Esophagus muscularis mucosa (tissue), 4 donors: ENCODE results near the gene C7. TPM values are rescaled to one million over a fixed set of nuclear protein-coding genes. Genes with fewer than 3 reads are reported as not detected.

Experiments used
- DNase-seq: peaks from one replicate; pipeline ENCODE4 v3.0.0-alpha.2; 2017; ENCODE audit errors: extremely low spot score
- H3K27ac ChIP-seq, 4 donors: fragments of 200-600 bp; sonication (generic); replicated peaks in 1 of 4; 1 replicate in 3 of 4; 2 replicates in 1 of 4; pipeline ENCODE4 v1.5.1; 2016 to 2019; ENCODE audit warnings: mild to moderate bottlenecking in 1 of 4
- H3K27me3 ChIP-seq, 4 donors: fragments of 200-600 bp; sonication (generic); one replicate each; pipeline versions ENCODE4 v1.5.1 to v1.6.0; 2016 to 2019
- H3K36me3 ChIP-seq, 4 donors: fragments of 200-600 bp; sonication (generic); one replicate each; pipeline ENCODE4 v1.5.1; 2016 to 2019
- H3K4me1 ChIP-seq, 4 donors: fragments of 200-600 bp; sonication (generic); one replicate each; pipeline ENCODE4 v1.5.1; 2016 to 2019
- H3K4me3 ChIP-seq, 4 donors: fragments of 200-600 bp; sonication (generic); 1 replicate in 2 of 4; 2 replicates in 2 of 4; pipeline ENCODE4 v1.5.1; 2016 to 2019; ENCODE audit warnings: mild to moderate bottlenecking in 4 of 4, moderate library complexity in 1 of 4
- H3K9me3 ChIP-seq, 4 donors: fragments of 200-600 bp; sonication (generic); 1 replicate in 3 of 4; 2 replicates in 1 of 4; pipeline ENCODE4 v1.5.1; 2016 to 2019
- EP300 ChIP-seq: sonication (generic); formaldehyde crosslinking; IDR thresholded peaks from one replicate; pipeline ENCODE4 v1.6.1; 2017; ENCODE audit warnings: antibody characterized with exemption
- POLR2A ChIP-seq: fragments of 450-650 bp; IDR thresholded peaks from one replicate; pipeline ENCODE4 v1.6.1; 2017; ENCODE audit warnings: antibody characterized with exemption, moderate library complexity, mild to moderate bottlenecking, low read depth
- POLR2AphosphoS5 ChIP-seq, 2 donors: sonication (generic); formaldehyde crosslinking; IDR thresholded peaks; one replicate each; pipeline ENCODE4 v1.6.1; 2017; ENCODE audit warnings: antibody characterized with exemption in 2 of 2
- WGBS: methylation state at CpG from one replicate; pipeline ENCODE4 v1.1.5; 2018; 5-methylcytosine and 5-hydroxymethylcytosine counted together
- intact Hi-C: fragments of 100-400 bp; cut with DNase I; formaldehyde crosslinking; loops from one replicate; pipeline ENCODE4 v1.15.1; 2023
- total RNA-seq, 4 donors: library from RNA; depleted of rRNA; stranded (reverse); fragments of >200 nt; gene quantifications; one replicate each; pipeline versions ENCODE4 v1.1.0 to v1.2.1, GENCODE V29; 2016
- TF ChIP-seq, protein P1 (sequence below), 3 experiments: fragments of 200-600 bp in 2 of 3; fragments of 450-650 bp in 1 of 3; sonication (generic) in 2 of 3; IDR thresholded peaks; one replicate each; pipeline ENCODE4 v1.5.1; 2017 to 2019; ENCODE audit warnings: antibody characterized with exemption in 3 of 3, mild to moderate bottlenecking in 2 of 3, moderate library complexity in 1 of 3

C7 gene
- total RNA-seq, 4 donors from 2014 or later = 713 to 1,019 (median 874) TPM

DNA sequence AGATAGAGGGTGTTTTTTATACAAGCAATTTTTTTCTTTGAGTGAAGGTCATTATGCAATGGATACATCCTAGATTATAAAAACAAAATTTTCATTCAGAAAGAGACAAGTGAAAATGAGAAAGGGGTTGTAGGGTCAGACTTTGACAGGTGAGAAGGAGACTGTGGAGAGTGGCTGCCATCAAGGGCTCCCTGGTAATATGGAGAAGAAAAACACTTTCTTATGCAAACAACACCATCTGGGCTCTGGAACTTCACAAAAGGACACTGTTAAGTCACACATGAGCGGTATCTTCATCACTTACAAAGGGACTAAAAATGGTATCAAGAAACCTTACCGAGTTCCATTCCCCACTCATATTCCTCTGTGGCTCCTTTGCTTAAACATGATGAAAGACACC is 23.5 kb downstream of the C7 start:
- H3K9me3 ChIP-seq = no peaks in the 10 kb centered on the region

DNA sequence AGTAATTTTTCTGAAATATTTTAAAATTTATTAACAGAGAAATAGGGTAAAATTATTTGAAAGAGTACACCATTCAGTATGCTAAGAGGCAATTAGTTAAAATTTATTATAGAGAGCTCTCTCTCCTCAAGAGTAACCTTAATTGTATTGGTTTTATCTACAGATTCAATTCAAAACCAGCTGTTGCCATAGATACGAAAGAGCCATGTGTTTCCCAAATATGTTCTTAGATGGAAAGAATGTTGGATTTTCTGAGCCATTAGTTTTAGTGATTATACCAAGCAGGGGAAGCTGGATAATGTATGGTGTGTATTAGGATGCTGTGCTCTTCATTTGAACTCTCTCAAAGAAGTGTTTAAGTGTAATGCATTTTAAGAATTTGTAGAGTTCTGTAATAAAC is 27.8 kb downstream of the C7 start:
- H3K27me3 ChIP-seq = no peaks in the 10 kb centered on the region

More for the DNA sequence above, 23.5 kb downstream of the C7 start:
- TF ChIP-seq POLR2A (no peak), POLR2AphosphoS5 (IDR thresholded peaks at IDR 0.05) (no peak), EP300 (no peak)
- TF ChIP-seq, protein P1, sequence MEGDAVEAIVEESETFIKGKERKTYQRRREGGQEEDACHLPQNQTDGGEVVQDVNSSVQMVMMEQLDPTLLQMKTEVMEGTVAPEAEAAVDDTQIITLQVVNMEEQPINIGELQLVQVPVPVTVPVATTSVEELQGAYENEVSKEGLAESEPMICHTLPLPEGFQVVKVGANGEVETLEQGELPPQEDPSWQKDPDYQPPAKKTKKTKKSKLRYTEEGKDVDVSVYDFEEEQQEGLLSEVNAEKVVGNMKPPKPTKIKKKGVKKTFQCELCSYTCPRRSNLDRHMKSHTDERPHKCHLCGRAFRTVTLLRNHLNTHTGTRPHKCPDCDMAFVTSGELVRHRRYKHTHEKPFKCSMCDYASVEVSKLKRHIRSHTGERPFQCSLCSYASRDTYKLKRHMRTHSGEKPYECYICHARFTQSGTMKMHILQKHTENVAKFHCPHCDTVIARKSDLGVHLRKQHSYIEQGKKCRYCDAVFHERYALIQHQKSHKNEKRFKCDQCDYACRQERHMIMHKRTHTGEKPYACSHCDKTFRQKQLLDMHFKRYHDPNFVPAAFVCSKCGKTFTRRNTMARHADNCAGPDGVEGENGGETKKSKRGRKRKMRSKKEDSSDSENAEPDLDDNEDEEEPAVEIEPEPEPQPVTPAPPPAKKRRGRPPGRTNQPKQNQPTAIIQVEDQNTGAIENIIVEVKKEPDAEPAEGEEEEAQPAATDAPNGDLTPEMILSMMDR (IDR thresholded peaks at IDR 0.05) = no peak
- 40% methylated on average over 2 of the region's 2 CpGs for WGBS
- no peak for DNase-seq
- H3K27me3 ChIP-seq = no peaks in the 10 kb centered on the region
- no peaks in the 10 kb centered on the region for H3K36me3 ChIP-seq
- no peak overlapping the region for H3K27ac ChIP-seq
- H3K4me3 ChIP-seq = no peak overlapping the region
- H3K4me1 ChIP-seq = no peaks in the 10 kb centered on the region
- intact Hi-C loops = no loop called here

DNA sequence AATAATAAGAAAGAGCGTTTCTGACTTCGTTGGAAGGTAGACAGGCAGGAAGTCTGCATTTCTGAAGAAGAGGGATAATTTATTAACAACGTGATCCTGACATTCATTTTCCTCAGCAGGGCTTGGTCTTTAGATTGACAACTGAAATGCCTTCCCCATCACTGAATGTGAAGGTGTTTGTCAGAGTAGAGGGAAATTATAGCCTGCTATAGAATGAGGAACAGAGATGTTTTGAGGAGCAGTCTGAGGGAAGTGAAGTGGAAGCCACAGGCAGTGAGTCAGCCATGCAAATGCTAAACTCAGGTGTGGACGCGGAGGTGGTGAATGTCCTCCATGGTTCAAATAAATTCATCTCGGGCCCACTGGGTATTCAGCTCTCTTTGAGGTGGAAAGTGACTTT is 30.5 kb downstream of the C7 start:
- no peak for TF ChIP-seq EP300
- no peak for TF ChIP-seq POLR2A
- TF ChIP-seq POLR2AphosphoS5 (IDR thresholded peaks at IDR 0.05) = no peak
- TF ChIP-seq, protein P1 (IDR thresholded peaks at IDR 0.05) = no peak
- intact Hi-C loops = no loop called here
- H3K27ac ChIP-seq = no peak overlapping the region
- no peaks in the 10 kb centered on the region for H3K4me1 ChIP-seq
- no peaks in the 10 kb centered on the region for H3K9me3 ChIP-seq
- no peak overlapping the region for H3K4me3 ChIP-seq
- no peaks in the 10 kb centered on the region for H3K27me3 ChIP-seq
- WGBS = 86% methylated on average over 6 of the region's 6 CpGs
- DNase-seq = no peak
- no peaks in the 10 kb centered on the region for H3K36me3 ChIP-seq

More for the DNA sequence above, 27.8 kb downstream of the C7 start:
- WGBS = 71% methylated on average over 1 of the region's 1 CpG
- intact Hi-C loops = no loop called here
- H3K9me3 ChIP-seq = no peaks in the 10 kb centered on the region
- H3K4me1 ChIP-seq = no peaks in the 10 kb centered on the region
- no peaks in the 10 kb centered on the region for H3K36me3 ChIP-seq
- no peak for DNase-seq
- no peak for TF ChIP-seq POLR2AphosphoS5 (IDR thresholded peaks at IDR 0.05)
- no peak for TF ChIP-seq POLR2A
- TF ChIP-seq, protein P1 (IDR thresholded peaks at IDR 0.05) = no peak
- TF ChIP-seq EP300 = no peak
- H3K4me3 ChIP-seq = no peak overlapping the region
- H3K27ac ChIP-seq = no peak overlapping the region

DNA sequence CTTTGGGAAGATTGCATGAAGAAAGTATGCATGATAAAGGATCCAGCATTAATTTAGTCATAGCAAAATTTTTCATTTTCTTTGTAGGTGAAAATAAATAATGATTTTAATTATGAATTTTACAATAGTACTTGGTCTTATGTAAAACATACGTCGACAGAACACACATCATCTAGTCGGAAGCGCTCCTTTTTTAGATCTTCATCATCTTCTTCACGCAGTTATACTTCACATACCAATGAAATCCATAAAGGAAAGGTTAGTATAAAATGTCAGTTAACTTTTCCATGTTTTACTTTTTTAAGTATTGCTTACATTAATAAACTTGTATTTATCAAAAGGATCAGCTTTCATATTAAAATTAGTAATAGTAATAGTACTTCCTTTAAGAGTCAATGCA is 35.8 kb downstream of the C7 start:
- Histone ChIP-seq H3K36me3 (no peaks in the 10 kb centered on the region), H3K4me1 (no peaks in the 10 kb centered on the region), H3K4me3 (no peak overlapping the region), H3K27me3 (no peaks in the 10 kb centered on the region), H3K27ac (no peak overlapping the region), H3K9me3 (no peaks in the 10 kb centered on the region)
- TF ChIP-seq POLR2AphosphoS5 (IDR thresholded peaks at IDR 0.05) = no peak
- TF ChIP-seq EP300 = no peak
- TF ChIP-seq, protein P1 (IDR thresholded peaks at IDR 0.05) = no peak
- TF ChIP-seq POLR2A = no peak
- no peak for DNase-seq
- WGBS = 94% methylated on average over 5 of the region's 5 CpGs
- intact Hi-C loops = no loop called here

DNA sequence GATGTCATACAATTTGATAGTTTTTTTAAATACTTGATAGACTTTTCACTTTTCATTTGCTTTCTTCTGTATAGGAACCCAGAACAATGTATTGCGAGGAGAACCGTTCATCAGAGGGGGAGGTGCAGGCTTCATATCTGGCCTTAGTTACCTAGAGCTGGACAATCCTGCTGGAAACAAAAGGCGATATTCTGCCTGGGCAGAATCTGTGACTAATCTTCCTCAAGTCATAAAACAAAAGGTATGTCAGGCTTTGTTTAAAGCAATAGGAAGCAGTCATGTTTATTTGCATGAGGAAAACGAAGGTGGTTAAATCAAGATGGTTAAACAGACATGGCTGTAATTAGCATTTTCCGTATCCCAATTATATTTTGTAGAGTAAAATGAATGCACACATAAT is 46.0 kb downstream of the C7 start:
- WGBS = 80% methylated on average over 5 of the region's 5 CpGs
- Histone ChIP-seq H3K4me3 (no peak overlapping the region), H3K9me3 (peaks cover 0 to 16% (median 0%) of the 10 kb centered on the region in 4 donors), H3K36me3 (peaks cover 0 to 18% (median 7%) of the 10 kb centered on the region in 4 donors), H3K4me1 (no peaks in the 10 kb centered on the region), H3K27ac (no peak overlapping the region), H3K27me3 (no peaks in the 10 kb centered on the region)
- DNase-seq = no peak
- intact Hi-C loops = no loop called here
- TF ChIP-seq EP300 = no peak
- TF ChIP-seq POLR2AphosphoS5 (IDR thresholded peaks at IDR 0.05) = no peak
- no peak for TF ChIP-seq POLR2A
- TF ChIP-seq, protein P1 (IDR thresholded peaks at IDR 0.05) = no peak
